ENCODE data around the gene ATP5F1E. TPM values are rescaled to one million over a fixed set of nuclear protein-coding genes. Genes with fewer than 3 reads are reported as not detected.

ATP5F1E gene
- total and polyA plus RNA-seq, 2 of the 4 experiments (the other 2 are of a cell fraction) = 3.8 to 34.5 TPM

DNA sequence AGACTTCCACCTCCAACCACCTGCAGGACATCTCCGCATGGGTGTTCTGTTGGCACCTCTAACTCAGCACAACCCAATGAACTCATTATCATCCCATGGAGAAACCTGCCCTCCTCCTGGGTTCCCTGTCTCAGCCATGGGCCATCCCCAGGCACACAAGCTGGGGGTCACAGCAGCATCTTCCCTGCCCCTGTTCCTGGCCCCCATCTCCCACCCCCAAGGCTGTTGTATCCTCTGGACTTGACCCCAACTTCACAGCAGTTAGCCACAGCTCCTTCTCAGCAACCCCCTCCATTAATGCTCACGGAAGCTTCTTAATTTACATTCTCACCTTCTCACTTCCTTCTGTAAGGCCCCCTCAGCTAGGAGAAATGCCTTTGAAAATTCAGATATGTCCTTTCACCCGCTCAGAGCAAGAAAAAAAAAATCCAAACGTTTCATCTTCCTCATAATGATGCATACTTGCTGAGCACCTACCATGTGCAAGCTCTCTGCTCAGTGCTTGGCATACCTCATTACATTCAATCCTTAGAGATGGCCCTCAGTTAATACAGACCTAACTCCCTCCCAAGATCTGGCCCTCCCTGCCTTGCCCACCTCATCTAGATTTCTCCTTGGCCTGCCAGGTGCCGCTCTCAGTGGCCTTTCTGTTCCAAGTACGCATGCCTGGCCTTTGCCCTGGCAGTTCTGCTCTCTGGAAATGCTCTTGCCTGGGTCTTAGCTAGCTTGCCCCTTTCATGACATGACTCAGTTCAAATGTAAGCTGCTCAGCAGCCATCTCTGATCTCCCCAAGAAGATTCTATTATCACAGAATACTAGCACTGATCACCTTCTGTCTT lies 53.6 kb downstream of the ATP5F1E start (continued):
- TF ChIP-seq RCOR1 (IDR thresholded peaks at IDR 0.05; ENCODE audit: insufficient replicate concordance, low read length) = no peak

DNA sequence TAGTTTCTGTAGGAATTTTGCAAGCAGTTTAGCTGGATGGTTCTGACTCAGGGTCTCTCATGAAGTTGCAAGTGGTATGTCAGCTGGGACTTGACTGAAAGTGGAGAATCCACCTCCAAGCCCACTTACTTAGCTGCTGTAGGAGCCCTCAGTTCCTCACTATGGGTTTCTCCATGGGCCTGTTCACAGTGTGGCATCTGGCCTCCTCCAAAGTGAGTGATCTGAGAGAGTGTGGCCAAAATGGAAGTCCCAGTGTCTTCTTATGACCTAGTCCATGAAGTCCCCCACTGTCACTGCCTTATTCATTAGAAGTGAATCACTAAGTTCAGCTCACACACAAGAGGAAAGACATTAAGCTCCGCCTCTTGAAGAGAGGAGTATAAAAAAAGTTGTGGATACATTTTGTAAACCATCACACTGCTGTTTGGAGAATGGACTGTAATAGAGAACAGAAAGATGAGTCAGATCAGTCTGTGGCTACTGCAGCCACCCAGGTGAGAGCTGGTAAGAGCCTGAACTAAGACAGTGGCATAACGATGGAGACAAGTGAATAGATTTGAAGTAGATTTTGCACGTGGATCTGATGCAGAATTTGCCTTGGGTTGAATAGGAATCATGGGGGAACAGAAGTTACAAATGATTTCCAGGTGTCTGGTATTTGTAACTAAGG lies 55.9 kb downstream of the ATP5F1E start:
- H2AK5ac ChIP-seq (ENCODE audit: low read depth, low read length) = no peak overlapping the region
- H4K5ac ChIP-seq (ENCODE audit: low read depth, low read length) = no peak overlapping the region
- H3K56ac ChIP-seq (ENCODE audit: extremely low read depth, insufficient read depth, low read length) = no peak overlapping the region
- no peak overlapping the region for H3K9ac ChIP-seq (ENCODE audit: low read depth, low read length)
- H3K4ac ChIP-seq (ENCODE audit: low read depth, low read length) = no peak overlapping the region
- no peak overlapping the region for H2BK5ac ChIP-seq (ENCODE audit: low read depth, low read length, poor library complexity, severe bottlenecking)
- no peak overlapping the region for H3K14ac ChIP-seq (replicated peaks; ENCODE audit: low read depth, low read length)
- no peak overlapping the region for H2BK15ac ChIP-seq (ENCODE audit: low read depth, low read length)
- H2AFZ ChIP-seq (replicated peaks; ENCODE audit: low read length, poor library complexity) = no peak overlapping the region
- H3K4me1 ChIP-seq (ENCODE audit: control insufficient read depth, insufficient read depth, low read length) = no peaks in the 10 kb centered on the region
- peaks cover 4% of the 10 kb centered on the region for H3K27me3 ChIP-seq (ENCODE audit: control insufficient read depth, insufficient read depth, low read length)
- H3K79me1 ChIP-seq (ENCODE audit: low read depth in 1 of 2, low read length in 2 of 2) = no peaks in the 10 kb centered on the region
- no peak overlapping the region for H3K18ac ChIP-seq (ENCODE audit: low read depth, low read length)
- H4K8ac ChIP-seq (ENCODE audit: low read depth in 2 of 2, low read length in 2 of 2) = no peak overlapping the region
- ATAC-seq (ENCODE audit: low read depth) (no peak), DNase-seq (peak; percentile 6)
- 100% methylated on average over 1 of the region's 3 CpGs; no CpG with 5 or more reads in 1 of the 2 experiments for WGBS, 2 experiments (ENCODE audit: extremely low coverage in 2 of 2, insufficient read length in 1 of 2)
- POLR2A ChIA-PET (ENCODE audit: unreplicated experiment) = no interaction called here
- no peak overlapping the region for H3K4me3 ChIP-seq (ENCODE audit: insufficient read depth, low read depth, low read length)
- H3K9me1 ChIP-seq (ENCODE audit: insufficient read depth, low read length) = no peaks in the 10 kb centered on the region
- H3K36me3 ChIP-seq (ENCODE audit: control insufficient read depth, insufficient read depth, low read length) = no peaks in the 10 kb centered on the region
- no peaks in the 10 kb centered on the region for H4K20me1 ChIP-seq (ENCODE audit: insufficient read depth, low read length)
- no peak overlapping the region for H3K4me2 ChIP-seq (ENCODE audit: low read depth, low read length)
- in situ Hi-C loops (cut with MboI; ENCODE audit: low sequenced_read_pairs) (no loop called here), dilution Hi-C loops (cut with HindIII; ENCODE audit: low sequenced_read_pairs, unreplicated experiment) (no loop called here), intact Hi-C loops (cut with micrococcal nuclease) (no loop called here)
- no peak overlapping the region for H2AK9ac ChIP-seq (replicated peaks; ENCODE audit: low read depth, low read length, poor library complexity)
- H4K91ac ChIP-seq (ENCODE audit: insufficient read depth, low read depth, low read length) = no peak overlapping the region
- H3K9me3 ChIP-seq (ENCODE audit: control insufficient read depth, insufficient read depth, low read length) = peaks cover 7% of the 10 kb centered on the region
- no TSS peak for BruUV-seq (replicated peaks)
- H3K27ac ChIP-seq (ENCODE audit: insufficient read depth, low read length) = no peak overlapping the region
- CTCF ChIA-PET = no interaction called here
- TF ChIP-seq MAFK (IDR thresholded peaks at IDR 0.05; ENCODE audit: low read depth, low read length) = no peak
- no peak for TF ChIP-seq MXI1 (IDR thresholded peaks at IDR 0.05; ENCODE audit: borderline replicate concordance, low read depth, low read length)
- TF ChIP-seq, protein P1, sequence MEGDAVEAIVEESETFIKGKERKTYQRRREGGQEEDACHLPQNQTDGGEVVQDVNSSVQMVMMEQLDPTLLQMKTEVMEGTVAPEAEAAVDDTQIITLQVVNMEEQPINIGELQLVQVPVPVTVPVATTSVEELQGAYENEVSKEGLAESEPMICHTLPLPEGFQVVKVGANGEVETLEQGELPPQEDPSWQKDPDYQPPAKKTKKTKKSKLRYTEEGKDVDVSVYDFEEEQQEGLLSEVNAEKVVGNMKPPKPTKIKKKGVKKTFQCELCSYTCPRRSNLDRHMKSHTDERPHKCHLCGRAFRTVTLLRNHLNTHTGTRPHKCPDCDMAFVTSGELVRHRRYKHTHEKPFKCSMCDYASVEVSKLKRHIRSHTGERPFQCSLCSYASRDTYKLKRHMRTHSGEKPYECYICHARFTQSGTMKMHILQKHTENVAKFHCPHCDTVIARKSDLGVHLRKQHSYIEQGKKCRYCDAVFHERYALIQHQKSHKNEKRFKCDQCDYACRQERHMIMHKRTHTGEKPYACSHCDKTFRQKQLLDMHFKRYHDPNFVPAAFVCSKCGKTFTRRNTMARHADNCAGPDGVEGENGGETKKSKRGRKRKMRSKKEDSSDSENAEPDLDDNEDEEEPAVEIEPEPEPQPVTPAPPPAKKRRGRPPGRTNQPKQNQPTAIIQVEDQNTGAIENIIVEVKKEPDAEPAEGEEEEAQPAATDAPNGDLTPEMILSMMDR (conservative IDR thresholded peaks at IDR 0.05; ENCODE audit: low read depth, low read length) = no peak
- TF ChIP-seq FOS (IDR thresholded peaks at IDR 0.05; ENCODE audit: low read depth, low read length) = no peak
- no peak for TF ChIP-seq RFX5 (IDR thresholded peaks at IDR 0.05; ENCODE audit: low read depth, low read length)
- no peak overlapping the region for H2BK120ac ChIP-seq (ENCODE audit: low read depth, low read length)
- no peak overlapping the region for H2BK20ac ChIP-seq (ENCODE audit: low read depth, low read length)
- no peak overlapping the region for H3K23ac ChIP-seq (ENCODE audit: low read depth, low read length)
